GM12891 (cell line): Measurements from ENCODE around the gene CFAP77.

Experiments
- DNase-seq: peaks from one replicate; pipeline ENCODE4 v3.0.0; 2011; ENCODE audit warnings: low spot score; ENCODE audit not compliant: insufficient read length
- FAIRE-seq: peaks from 2 replicates; lab custom pipeline; 2011; peaks lifted over from hg19 to GRCh38; lab: Jason Lieb, UNC
- PAX5 ChIP-seq: IDR thresholded peaks from 2 replicates; pipeline ENCODE4 v1.6.1; 2011; ENCODE audit warnings: low read length, moderate library complexity, mild to moderate bottlenecking; ENCODE audit not compliant: insufficient read depth, severe bottlenecking
- POLR2A ChIP-seq: IDR thresholded peaks from 2 replicates; pipeline ENCODE4 v1.6.1; 2011; ENCODE audit warnings: low read depth, low read length, control low read depth
- POLR2AphosphoS5 ChIP-seq: IDR thresholded peaks from 2 replicates; pipeline ENCODE4 v1.6.1; 2011; ENCODE audit warnings: low read depth, low read length, control low read depth
- POU2F2 ChIP-seq: IDR thresholded peaks from 2 replicates; pipeline ENCODE4 v1.6.1; 2011; ENCODE audit warnings: low read depth, mild to moderate bottlenecking, control low read depth, low read length, moderate library complexity
- SPI1 ChIP-seq: IDR thresholded peaks from 2 replicates; pipeline ENCODE4 v1.6.1; 2011; ENCODE audit warnings: low read depth, low read length, control low read depth
- TAF1 ChIP-seq: IDR thresholded peaks from 2 replicates; pipeline ENCODE4 v1.6.1; 2011; ENCODE audit warnings: low read depth, low read length, control low read depth

CFAP77 gene

GRCh38 chr9:132591751-132592314 is 181.8 kb downstream of the CFAP77 start:
- TF ChIP-seq POLR2A (no peak), PAX5 (no peak), TAF1 (no peak), POU2F2 (no peak), POLR2AphosphoS5 (no peak), SPI1 (no peak)
- DNase-seq (no peak), FAIRE-seq (no peak)

GRCh38 chr9:132592451-132592850 is 182.4 kb downstream of the CFAP77 start:
- DNase-seq (no peak), FAIRE-seq (no peak)
- TF ChIP-seq POU2F2 (no peak), POLR2AphosphoS5 (no peak), PAX5 (no peak), POLR2A (no peak), SPI1 (no peak), TAF1 (no peak)

DNA sequence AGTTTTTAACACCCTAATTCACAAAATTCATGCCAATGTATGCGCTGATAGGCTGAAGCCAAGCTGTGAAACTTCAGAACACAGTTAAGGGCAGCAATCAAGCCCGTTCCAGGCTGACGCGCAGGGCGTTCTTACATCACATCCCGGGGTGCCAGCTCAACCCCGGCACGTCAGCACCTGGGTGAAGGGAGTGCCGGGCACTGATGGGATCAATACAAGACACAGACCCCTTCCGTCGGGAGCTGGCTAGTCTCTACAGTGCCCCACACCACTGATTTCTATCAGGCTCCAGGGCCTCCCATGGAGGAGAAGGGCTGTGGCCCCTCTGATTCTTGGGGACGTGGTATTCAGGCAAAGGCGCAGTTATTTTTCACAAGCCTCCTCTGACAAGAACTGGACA is 184.4 kb downstream of the CFAP77 start:
- FAIRE-seq (no peak), DNase-seq (no peak)
- TF ChIP-seq POLR2A (no peak), SPI1 (no peak), POLR2AphosphoS5 (no peak), POU2F2 (no peak), TAF1 (no peak), PAX5 (no peak)

GRCh38 chr9:132595319-132595718 is 185.3 kb downstream of the CFAP77 start:
- TF ChIP-seq TAF1, result no peak
- TF ChIP-seq POLR2A, result no peak
- no peak for TF ChIP-seq SPI1
- TF ChIP-seq POU2F2, result no peak
- TF ChIP-seq PAX5, result no peak
- TF ChIP-seq POLR2AphosphoS5, result no peak
- DNase-seq, result no peak
- FAIRE-seq, result no peak

- DNase-seq, result no peak
- TF ChIP-seq SPI1, result 0 out of 2 replicates have a peak, but pooled peaks have one; percentile 3
- TF ChIP-seq POLR2AphosphoS5, result no peak
- no peak for TF ChIP-seq POLR2A
- TF ChIP-seq PAX5, result no peak
- FAIRE-seq, result no peak
These were observed 186.2 kb downstream of the CFAP77 start for GRCh38 chr9:132596200-132596599.

DNA sequence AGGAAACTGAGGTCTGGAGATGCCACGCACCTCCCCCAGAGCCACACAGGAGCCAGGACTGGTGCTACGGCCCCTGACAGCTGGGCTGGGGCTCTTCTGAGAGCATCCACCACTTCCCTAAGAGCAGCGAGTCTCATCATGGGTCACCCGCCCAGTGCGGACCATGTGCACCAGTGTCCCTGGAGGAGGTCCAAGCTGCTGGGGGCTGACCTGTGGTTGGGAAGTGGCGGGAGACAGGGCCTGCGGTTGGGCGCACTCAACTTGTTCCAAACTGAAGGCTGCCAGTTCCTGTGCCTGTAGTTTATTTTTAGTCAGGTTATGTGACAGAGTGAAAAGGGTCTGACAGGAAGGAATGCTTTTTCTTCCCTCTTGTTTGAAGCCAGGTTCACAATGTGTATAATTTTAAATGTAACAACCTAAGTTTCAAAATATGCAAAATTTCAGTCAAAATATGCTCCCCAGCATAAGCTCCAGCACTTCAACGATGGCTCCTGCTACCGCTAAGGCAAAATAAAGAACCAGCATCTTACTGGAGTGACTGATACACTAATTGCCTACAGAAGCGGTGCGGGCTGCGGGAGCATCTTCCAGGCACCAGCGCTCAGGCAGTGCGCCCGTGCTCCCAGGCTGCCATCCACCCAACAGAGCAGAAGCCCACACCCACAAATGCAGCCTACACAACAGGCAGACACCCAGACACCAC is 187.2 kb downstream of the CFAP77 start:
- no peak for DNase-seq
- TF ChIP-seq PAX5, result no peak
- no peak for TF ChIP-seq TAF1
- TF ChIP-seq POLR2A, result no peak
- no peak for TF ChIP-seq POLR2AphosphoS5
- TF ChIP-seq POU2F2, result no peak
- no peak for TF ChIP-seq SPI1

DNA sequence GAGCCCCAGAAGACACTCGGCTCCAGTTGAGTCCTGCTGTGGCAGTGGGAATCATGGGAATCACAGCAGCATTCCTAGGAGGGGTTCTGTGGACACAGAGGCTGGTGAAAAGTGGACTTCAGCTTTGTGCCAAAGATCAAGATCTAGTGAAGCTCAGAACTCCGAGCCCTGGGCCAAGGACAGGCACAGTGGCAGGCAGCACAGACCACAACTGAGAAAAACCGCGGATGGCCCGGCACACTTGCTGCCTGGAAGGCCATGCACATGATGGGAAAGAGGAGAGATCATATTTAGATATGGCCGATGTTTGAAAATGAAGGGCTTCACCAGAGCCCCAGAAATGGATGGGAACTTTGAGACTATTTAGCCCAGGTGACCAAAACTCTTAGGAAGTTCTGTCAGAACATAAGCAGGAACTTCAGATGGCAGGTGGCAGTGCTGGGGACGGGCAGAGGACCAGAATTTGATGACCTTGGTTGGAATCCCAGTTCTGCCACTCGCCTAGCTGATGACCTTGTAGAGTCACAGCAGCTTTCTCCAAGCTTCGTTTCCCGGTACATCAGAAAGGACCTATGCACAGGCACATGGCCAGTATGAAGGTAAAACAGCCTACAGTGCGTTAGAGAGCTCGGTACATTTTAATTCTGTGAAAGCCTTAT is 190.4 kb downstream of the CFAP77 start:
- TF ChIP-seq TAF1 (no peak), POLR2AphosphoS5 (no peak), PAX5 (no peak), POLR2A (no peak), SPI1 (no peak), POU2F2 (no peak)
- DNase-seq, result no peak
- no peak for FAIRE-seq

More for the DNA sequence above, 187.2 kb downstream of the CFAP77 start:
- FAIRE-seq, result no peak

DNA sequence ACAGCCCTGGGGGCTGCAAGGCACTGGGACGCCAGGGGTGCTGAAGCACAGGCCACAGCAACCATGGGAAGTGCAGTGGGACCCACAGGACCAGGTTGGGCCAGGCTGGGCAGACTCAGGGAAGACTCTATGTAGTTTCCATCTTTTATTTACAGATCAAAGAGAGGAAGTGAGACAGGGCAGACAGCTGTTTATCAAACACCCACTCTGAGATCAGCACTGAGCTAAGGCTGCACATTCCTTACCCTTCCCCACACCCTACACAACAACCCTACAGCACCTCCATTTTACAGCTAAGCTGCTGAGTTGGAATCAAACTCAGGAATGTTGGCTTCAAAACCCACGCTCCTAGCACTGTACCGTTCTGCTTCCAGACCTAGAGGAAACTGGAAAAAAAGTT is 192.2 kb downstream of the CFAP77 start:
- TF ChIP-seq TAF1, result no peak
- no peak for TF ChIP-seq PAX5
- TF ChIP-seq SPI1, result peak; percentile 91
- no peak for TF ChIP-seq POLR2AphosphoS5
- no peak for TF ChIP-seq POU2F2
- no peak for TF ChIP-seq POLR2A
- DNase-seq (no peak), FAIRE-seq (peak; percentile 72)

DNA sequence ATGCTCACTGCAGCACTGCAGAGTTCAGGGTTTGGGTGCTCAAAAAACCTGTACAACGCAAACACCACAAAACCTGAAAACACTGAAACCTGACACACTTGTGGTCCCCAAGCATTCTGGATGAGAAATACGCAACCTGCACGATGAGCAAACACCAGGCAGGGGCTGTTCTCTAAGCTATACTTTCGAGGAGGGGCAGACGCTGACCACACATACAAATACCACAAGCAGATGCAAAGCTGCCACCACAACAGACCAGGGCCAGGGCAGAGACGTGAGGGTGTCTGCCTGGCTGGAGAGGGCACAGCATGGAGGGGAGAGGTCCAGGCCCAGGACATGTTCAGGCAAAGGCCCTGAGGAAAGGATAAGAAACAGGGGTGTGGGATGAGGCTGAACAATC is 195.4 kb downstream of the CFAP77 start:
- DNase-seq (no peak), FAIRE-seq (peak; percentile 60)
- TF ChIP-seq PAX5 (no peak), POLR2A (no peak), SPI1 (no peak), TAF1 (no peak), POLR2AphosphoS5 (no peak), POU2F2 (no peak)

DNA sequence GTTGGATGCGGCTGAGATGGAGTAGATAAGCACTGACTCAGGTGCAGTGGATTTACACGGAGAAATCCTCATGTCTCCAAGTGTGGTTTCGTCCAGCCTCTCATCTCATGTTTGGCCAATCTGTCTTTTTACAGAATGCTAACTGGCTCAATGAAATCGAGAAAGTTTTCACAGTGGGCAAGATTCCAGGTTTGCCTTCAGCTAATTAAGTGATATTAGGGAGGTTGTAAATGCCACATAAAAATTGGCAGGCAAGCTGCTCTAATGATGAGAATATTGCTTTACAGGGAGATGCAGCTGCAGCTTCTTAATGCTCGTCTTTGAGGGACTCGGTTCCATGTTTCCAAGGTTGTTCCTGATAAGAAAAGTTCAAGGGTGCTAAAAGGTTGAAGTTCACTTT is 196.1 kb downstream of the CFAP77 start:
- DNase-seq (no peak), FAIRE-seq (no peak)
- TF ChIP-seq TAF1 (no peak), PAX5 (no peak), POLR2A (no peak), SPI1 (no peak), POLR2AphosphoS5 (no peak), POU2F2 (no peak)
